ENCODE results near the gene HEG1.

HEG1 gene

GRCh38 chr3:125078951-125079674, 23.3 kb upstream of the HEG1 start:
- DNase-seq (ENCODE audit: low read depth): no peak
- TF ChIP-seq CTCF (conservative IDR thresholded peaks at IDR 0.05; ENCODE audit: low read depth, low read length): no peak
- H3K4me3 ChIP-seq (ENCODE audit: low read length): no peak overlapping the region

- no peak for DNase-seq (ENCODE audit: low read depth)
These were observed 22.1 kb upstream of the HEG1 start for GRCh38 chr3:125077864-125078263.

GRCh38 chr3:125076464-125076863, 20.7 kb upstream of the HEG1 start:
- TF ChIP-seq CTCF (conservative IDR thresholded peaks at IDR 0.05; ENCODE audit: low read depth, low read length): no peak
- DNase-seq (ENCODE audit: low read depth): no peak
- H3K4me3 ChIP-seq (ENCODE audit: low read length): no peak overlapping the region

More at GRCh38 chr3:125077864-125078263, 22.1 kb upstream of the HEG1 start:
- no peak overlapping the region for H3K4me3 ChIP-seq (ENCODE audit: low read length)
- TF ChIP-seq CTCF (conservative IDR thresholded peaks at IDR 0.05; ENCODE audit: low read depth, low read length): no peak

GRCh38 chr3:125075738-125076137, 19.9 kb upstream of the HEG1 start:
- no peak overlapping the region for H3K4me3 ChIP-seq (ENCODE audit: low read length)
- DNase-seq (ENCODE audit: low read depth): no peak
- no peak for TF ChIP-seq CTCF (conservative IDR thresholded peaks at IDR 0.05; ENCODE audit: low read depth, low read length)

GRCh38 chr3:125073390-125073905, 17.7 kb upstream of the HEG1 start:
- no peak for DNase-seq (ENCODE audit: low read depth)
- no peak for TF ChIP-seq CTCF (conservative IDR thresholded peaks at IDR 0.05; ENCODE audit: low read depth, low read length)
- H3K4me3 ChIP-seq (ENCODE audit: low read length): no peak overlapping the region

GRCh38 chr3:125072749-125073389, 17.1 kb upstream of the HEG1 start:
- no peak for TF ChIP-seq CTCF (conservative IDR thresholded peaks at IDR 0.05; ENCODE audit: low read depth, low read length)
- H3K4me3 ChIP-seq (ENCODE audit: low read length): no peak overlapping the region
- DNase-seq (ENCODE audit: low read depth): no peak

GRCh38 chr3:125072301-125072700, 16.5 kb upstream of the HEG1 start:
- H3K4me3 ChIP-seq (ENCODE audit: low read length): no peak overlapping the region
- TF ChIP-seq CTCF (conservative IDR thresholded peaks at IDR 0.05; ENCODE audit: low read depth, low read length): no peak
- DNase-seq (ENCODE audit: low read depth): no peak

Data from retinal pigment epithelial cell (primary cell).